BLaER1 (cell line): ENCODE data around the gene STPG4.

Source experiments
- H3K27ac ChIP-seq: shearing (Covaris generic); formaldehyde crosslinking; 2 replicates; pipeline ENCODE4 v1.8.1; 2022
- H3K27me3 ChIP-seq: shearing (Covaris generic); formaldehyde crosslinking; 2 replicates; pipeline ENCODE4 v1.8.1; 2022
- H3K36me3 ChIP-seq: shearing (Covaris generic); formaldehyde crosslinking; 2 replicates; pipeline ENCODE4 v1.8.1; 2022
- H3K4me1 ChIP-seq: shearing (Covaris generic); formaldehyde crosslinking; 2 replicates; pipeline ENCODE4 v1.8.1; 2022
- H3K4me2 ChIP-seq: shearing (Covaris generic); formaldehyde crosslinking; 2 replicates; pipeline ENCODE4 v1.8.1; 2022
- H3K4me3 ChIP-seq: shearing (Covaris generic); formaldehyde crosslinking; 2 replicates; pipeline ENCODE4 v1.8.1; 2022
- H3K9ac ChIP-seq: shearing (Covaris generic); formaldehyde crosslinking; 2 replicates; pipeline ENCODE4 v1.8.1; 2022
- H3K9me3 ChIP-seq: shearing (Covaris generic); formaldehyde crosslinking; 2 replicates; pipeline ENCODE4 v1.8.1; 2022
- H4K20me1 ChIP-seq: shearing (Covaris generic); formaldehyde crosslinking; 2 replicates; pipeline ENCODE4 v1.8.1; 2022
- Cebpa-rat ChIP-seq: shearing (Covaris generic); IDR thresholded peaks from 2 replicates; pipeline ENCODE4 v1.8.1; 2022

STPG4 gene

DNA sequence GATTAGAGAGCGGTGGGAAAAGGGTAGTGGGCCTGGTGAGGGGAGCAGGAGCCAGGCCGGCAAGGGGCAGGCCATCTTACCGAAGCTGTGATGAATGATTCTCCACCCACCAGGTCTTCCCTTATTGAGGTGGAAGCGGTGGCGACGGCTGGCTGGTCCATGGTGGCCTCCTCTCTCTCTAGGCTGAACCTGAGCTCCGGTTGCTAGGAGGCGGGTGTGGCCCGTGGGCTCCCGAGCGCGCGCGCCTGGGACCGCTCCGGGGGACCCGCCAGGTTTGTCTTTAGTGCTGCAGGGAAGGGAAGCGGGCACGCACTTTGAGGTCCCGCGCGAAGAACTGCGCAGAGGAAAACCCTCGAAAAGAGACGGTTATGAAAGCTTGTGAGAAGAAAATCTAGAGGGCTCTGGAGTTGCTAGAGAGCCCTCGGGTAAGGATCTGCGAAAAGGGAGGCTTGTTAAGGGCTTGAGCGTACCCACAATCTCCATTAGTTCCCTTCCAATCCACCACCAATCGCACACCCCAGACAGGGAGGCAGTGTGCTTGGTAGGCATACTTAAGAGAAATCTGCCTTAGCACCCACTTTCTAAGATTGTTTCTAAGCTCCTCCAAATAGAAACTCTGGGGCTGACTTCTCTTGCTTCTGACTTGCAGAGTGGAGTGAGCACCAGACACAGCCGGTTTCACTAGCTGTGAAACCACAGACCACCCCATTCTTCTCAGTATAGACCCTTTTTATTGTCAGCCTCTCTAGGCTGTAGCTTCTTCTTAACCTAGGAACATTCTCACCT, at the start of gene STPG4:
Gene STPG4, minus strand, starts transcription at position 218 of the 786 bp plus-strand sequence. Its CDS starts 57 bp downstream, at position 161.
- H3K9ac ChIP-seq = no peak within 1 kb of the TSS
- H3K9me3 ChIP-seq = no peaks in the 10 kb centered on the region
- no peak within 1 kb of the TSS for H3K27ac ChIP-seq
- no peak within 1 kb of the TSS for H3K4me2 ChIP-seq
- H4K20me1 ChIP-seq = peaks cover 53% of the 10 kb centered on the region
- H3K27me3 ChIP-seq = no peaks in the 10 kb centered on the region
- H3K4me1 ChIP-seq = no peaks in the 10 kb centered on the region
- TF ChIP-seq Cebpa-rat = no peak
- H3K36me3 ChIP-seq = peaks cover 60% of the 10 kb centered on the region
- H3K4me3 ChIP-seq = no peak within 1 kb of the TSS

DNA sequence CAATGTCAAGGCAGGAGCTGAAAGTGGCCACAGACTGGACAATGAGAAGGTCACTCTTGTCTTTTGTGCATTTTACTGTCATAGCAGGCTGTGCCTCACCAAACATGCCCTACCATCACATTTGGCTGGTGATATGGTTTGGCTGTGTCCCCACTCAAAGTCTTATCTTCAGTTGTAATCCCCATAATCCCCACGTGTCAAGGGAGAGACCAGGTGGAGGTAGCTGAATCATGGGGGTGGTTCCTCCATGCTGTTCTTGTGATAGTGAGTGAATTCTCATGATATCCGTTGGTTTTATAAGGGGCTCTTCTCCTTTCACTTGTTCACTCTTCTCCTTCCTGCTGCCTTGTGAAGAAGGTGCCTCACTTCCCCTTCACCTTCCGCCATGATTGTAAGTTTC, 49.6 kb upstream of the STPG4 start:
- no peaks in the 10 kb centered on the region; the same call in 1 of the 2 replicates for H3K9me3 ChIP-seq

DNA sequence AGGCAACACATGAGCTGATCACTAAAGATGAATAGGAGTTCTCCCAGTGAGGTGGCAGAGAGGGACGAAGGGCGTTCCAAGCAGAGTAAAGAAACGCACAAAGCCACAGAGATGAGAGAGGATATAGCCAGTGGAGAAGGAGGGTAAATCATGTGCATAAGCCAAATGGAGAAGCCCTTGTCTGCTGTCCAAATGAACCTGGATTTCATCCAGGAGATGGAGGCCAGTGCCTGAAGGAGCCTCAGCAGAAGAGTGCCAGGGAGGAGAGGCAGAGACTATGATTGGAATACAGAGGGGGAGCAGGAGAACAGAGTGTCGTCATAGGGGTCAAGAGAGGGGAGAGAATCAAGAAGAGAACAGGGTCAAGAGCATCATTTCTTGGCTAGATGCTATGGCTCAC, 48.9 kb upstream of the STPG4 start:
- Histone ChIP-seq H3K27me3 (no peaks in the 10 kb centered on the region), H3K9ac (no peak overlapping the region), H3K4me3 (no peak overlapping the region), H4K20me1 (no peaks in the 10 kb centered on the region), H3K4me2 (no peak overlapping the region), H3K36me3 (no peaks in the 10 kb centered on the region), H3K9me3 (no peaks in the 10 kb centered on the region; the same call in 1 of the 2 replicates), H3K4me1 (no peaks in the 10 kb centered on the region), H3K27ac (no peak overlapping the region)
- TF ChIP-seq Cebpa-rat = no peak

More for the DNA sequence above, 49.6 kb upstream of the STPG4 start:
- Histone ChIP-seq H3K27ac (no peak overlapping the region), H3K9ac (no peak overlapping the region), H3K36me3 (no peaks in the 10 kb centered on the region), H4K20me1 (no peaks in the 10 kb centered on the region), H3K4me3 (no peak overlapping the region), H3K4me1 (no peaks in the 10 kb centered on the region), H3K4me2 (no peak overlapping the region), H3K27me3 (no peaks in the 10 kb centered on the region)
- TF ChIP-seq Cebpa-rat = no peak

DNA sequence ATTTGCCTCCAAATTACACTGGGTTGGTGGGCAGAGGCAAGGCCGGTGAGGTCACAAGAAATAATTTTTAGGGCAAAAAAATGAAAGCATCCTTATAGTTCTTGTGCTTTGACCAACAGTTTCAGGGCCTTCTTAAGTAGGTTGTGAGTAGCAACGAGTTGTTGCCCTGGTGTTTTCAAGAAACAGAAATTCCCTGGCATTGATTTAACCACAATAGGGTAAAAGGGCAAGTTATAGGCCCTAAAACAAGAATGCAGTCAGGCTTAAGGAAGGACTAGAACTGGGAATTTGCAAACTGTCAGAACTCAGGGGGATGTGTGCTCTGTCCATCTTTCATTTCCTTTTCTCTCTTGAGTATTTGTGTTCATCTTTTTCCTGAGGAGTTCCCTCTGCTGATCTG, 46.1 kb upstream of the STPG4 start:
- Histone ChIP-seq H3K9ac (no peak overlapping the region), H3K4me3 (no peak overlapping the region), H3K27ac (no peak overlapping the region), H3K9me3 (no peaks in the 10 kb centered on the region; the same call in 1 of the 2 replicates), H3K4me1 (no peaks in the 10 kb centered on the region), H3K36me3 (no peaks in the 10 kb centered on the region), H3K27me3 (no peaks in the 10 kb centered on the region), H3K4me2 (no peak overlapping the region), H4K20me1 (no peaks in the 10 kb centered on the region)
- no peak for TF ChIP-seq Cebpa-rat

DNA sequence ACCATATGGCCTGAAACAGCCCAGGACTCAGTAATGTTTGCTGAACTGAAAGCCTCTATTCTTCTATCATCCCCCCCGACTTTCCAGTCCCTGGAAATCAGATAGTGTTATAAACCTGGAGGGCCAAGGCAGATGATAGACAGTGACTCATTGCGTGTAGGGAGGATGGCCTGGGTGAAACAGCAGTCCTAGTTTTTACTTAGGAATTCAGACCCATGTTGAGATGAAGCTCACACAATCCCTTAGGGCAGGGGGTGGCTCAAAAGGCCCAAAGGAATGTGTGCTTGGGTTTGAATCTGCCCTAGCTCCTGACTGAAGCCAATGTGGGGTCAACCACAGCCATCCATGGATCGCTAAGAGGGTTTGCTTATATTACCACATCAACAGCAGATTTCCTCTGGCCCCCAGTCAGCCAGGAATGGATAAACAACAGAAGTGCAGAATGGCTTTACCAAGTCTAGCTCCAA, 43.9 kb upstream of the STPG4 start:
- H3K4me1 ChIP-seq = no peaks in the 10 kb centered on the region
- no peaks in the 10 kb centered on the region for H4K20me1 ChIP-seq
- no peaks in the 10 kb centered on the region for H3K36me3 ChIP-seq
- no peak overlapping the region for H3K4me2 ChIP-seq
- H3K27me3 ChIP-seq = no peaks in the 10 kb centered on the region
- no peak for TF ChIP-seq Cebpa-rat
- H3K27ac ChIP-seq = no peak overlapping the region
- H3K9ac ChIP-seq = no peak overlapping the region
- H3K4me3 ChIP-seq = no peak overlapping the region
- H3K9me3 ChIP-seq = no peaks in the 10 kb centered on the region

- no peaks in the 10 kb centered on the region for H3K36me3 ChIP-seq
- no peaks in the 10 kb centered on the region for H4K20me1 ChIP-seq
- H3K4me1 ChIP-seq = no peaks in the 10 kb centered on the region
- H3K4me3 ChIP-seq = no peak overlapping the region
- no peaks in the 10 kb centered on the region for H3K9me3 ChIP-seq
- no peak overlapping the region for H3K9ac ChIP-seq
- H3K4me2 ChIP-seq = no peak overlapping the region
- no peaks in the 10 kb centered on the region for H3K27me3 ChIP-seq
- TF ChIP-seq Cebpa-rat = no peak
- H3K27ac ChIP-seq = no peak overlapping the region
These were observed 41.4 kb upstream of the STPG4 start for GRCh38 chr2:47196499-47196898.

- no peak overlapping the region for H3K27ac ChIP-seq
- H3K9me3 ChIP-seq = no peaks in the 10 kb centered on the region
- H3K4me3 ChIP-seq = no peak overlapping the region
- no peaks in the 10 kb centered on the region for H3K27me3 ChIP-seq
- no peaks in the 10 kb centered on the region for H3K4me1 ChIP-seq
- no peak for TF ChIP-seq Cebpa-rat
- H3K36me3 ChIP-seq = no peaks in the 10 kb centered on the region
- H3K4me2 ChIP-seq = no peak overlapping the region
- H3K9ac ChIP-seq = no peak overlapping the region
- H4K20me1 ChIP-seq = no peaks in the 10 kb centered on the region
These were observed 40.9 kb upstream of the STPG4 start for GRCh38 chr2:47196046-47196445.

GRCh38 chr2:47195148-47195547, 40.0 kb upstream of the STPG4 start:
- Histone ChIP-seq H3K4me2 (no peak overlapping the region), H4K20me1 (no peaks in the 10 kb centered on the region), H3K4me3 (no peak overlapping the region), H3K9ac (no peak overlapping the region), H3K4me1 (no peaks in the 10 kb centered on the region), H3K36me3 (no peaks in the 10 kb centered on the region), H3K27me3 (no peaks in the 10 kb centered on the region), H3K27ac (no peak overlapping the region), H3K9me3 (no peaks in the 10 kb centered on the region)
- TF ChIP-seq Cebpa-rat = no peak

- Histone ChIP-seq H3K4me2 (no peak overlapping the region), H3K4me3 (no peak overlapping the region), H3K27ac (no peak overlapping the region), H4K20me1 (no peaks in the 10 kb centered on the region), H3K4me1 (no peaks in the 10 kb centered on the region), H3K27me3 (no peaks in the 10 kb centered on the region), H3K9me3 (no peaks in the 10 kb centered on the region), H3K36me3 (no peaks in the 10 kb centered on the region), H3K9ac (no peak overlapping the region)
- no peak for TF ChIP-seq Cebpa-rat
These were observed 39.3 kb upstream of the STPG4 start for GRCh38 chr2:47194410-47194809.

- Histone ChIP-seq H3K27ac (no peak overlapping the region), H4K20me1 (no peaks in the 10 kb centered on the region), H3K27me3 (no peaks in the 10 kb centered on the region), H3K4me1 (no peaks in the 10 kb centered on the region), H3K4me2 (no peak overlapping the region), H3K9ac (no peak overlapping the region), H3K9me3 (no peaks in the 10 kb centered on the region), H3K36me3 (no peaks in the 10 kb centered on the region), H3K4me3 (no peak overlapping the region)
- no peak for TF ChIP-seq Cebpa-rat
These were observed 38.5 kb upstream of the STPG4 start for GRCh38 chr2:47193607-47194006.
